TTC549 (cell line): Measurements from ENCODE around the gene PRPS1.
"Not testable (repeated sequence)": the region's sequence is repeated elsewhere in the genome, so short reads cannot be mapped to it uniquely, and the experiment has no call there.

ENCODE experiments used
- FAIRE-seq: peaks from 2 replicates; lab custom pipeline; 2012; peaks lifted over from hg19 to GRCh38; lab: Jason Lieb, UNC

The PRPS1 gene

DNA sequence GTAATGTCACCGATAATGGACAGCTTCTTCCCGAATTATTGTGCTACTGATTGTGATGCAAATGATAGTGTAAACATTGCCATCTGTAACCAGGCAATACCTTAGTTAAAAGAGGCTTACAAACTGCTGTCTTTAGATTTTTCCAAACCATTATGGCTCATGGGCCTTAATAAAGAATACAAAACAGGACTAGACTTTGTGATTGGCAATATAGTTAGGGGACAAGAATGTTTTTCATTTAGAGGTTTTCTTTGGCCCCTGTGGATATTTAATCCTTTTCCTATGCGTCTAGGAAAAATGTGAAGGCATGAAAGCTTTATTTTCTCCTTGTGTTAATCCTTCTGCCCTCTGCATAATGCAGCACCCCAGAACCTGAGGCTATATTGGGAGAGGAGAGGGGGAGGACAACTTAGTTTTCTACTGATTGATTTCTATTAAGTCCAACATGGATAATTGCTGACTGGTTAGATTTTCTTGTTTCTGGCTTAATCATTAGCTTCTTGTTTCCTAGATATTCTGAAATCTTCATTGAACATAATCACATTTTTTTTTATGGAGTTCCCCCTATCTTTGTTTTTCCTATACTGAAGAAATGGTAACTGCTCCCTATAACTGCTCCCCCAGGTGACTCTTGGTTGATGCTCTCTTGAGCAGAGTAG lies 1.9 kb downstream of the PRPS1 start:
- FAIRE-seq: no peak

DNA sequence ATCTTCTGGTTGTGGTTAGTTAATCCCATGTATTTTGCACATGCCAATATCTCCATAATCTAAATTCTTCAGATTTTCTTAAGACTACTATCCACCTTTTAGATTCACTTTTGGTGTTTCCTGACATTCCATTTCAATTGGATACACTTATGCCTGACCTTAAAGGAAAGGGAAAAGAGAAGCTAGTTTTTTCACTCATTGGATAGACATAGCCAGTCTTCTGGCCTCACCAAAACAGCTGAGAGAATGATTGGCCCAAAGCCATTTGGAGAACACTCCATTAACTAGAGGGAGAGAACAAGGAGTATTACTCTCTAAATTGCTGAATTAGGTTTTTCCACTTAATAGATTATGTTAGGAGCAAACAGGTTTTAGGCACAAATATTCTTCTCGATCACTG lies 4.0 kb downstream of the PRPS1 start:
- FAIRE-seq: no peak

DNA sequence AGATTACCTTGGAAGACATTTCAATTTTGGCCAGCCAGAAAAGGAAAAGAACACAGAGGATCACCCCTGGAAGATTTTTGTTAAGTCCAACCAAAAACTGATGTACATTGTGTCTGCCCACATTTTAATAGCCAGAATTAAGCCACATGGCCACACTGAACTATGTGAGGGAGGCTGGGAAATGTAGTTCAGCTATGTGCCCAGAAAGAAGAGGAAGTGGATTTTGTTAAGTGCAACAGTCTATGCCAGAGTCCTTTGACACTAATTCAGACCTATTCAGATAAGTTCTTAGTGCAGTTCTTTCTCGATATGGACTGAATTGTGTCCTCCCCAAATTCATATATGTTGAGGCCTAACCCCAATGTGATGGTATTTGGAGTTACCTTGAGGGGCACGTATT lies 18.4 kb downstream of the PRPS1 start:
- no peak for FAIRE-seq

DNA sequence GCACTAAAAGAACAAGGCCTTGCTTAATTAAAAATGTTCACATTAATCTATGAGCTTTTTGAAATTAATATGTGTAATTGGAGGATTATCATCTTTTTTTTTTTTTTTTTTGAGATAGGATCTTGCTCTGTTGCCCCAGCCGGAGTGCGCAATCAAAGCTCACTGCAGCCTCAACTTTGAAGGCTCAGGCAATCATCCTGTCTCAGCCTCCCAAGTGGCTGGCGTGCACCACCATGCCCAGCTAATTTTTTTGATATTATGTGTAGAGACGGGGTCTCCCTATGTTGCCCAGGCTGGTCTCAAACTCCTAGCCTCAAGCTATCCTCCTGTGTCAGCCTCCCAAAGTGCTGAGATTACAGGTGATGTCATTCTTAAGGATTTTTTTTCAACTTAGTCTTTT lies 20.0 kb downstream of the PRPS1 start:
- no peak for FAIRE-seq

DNA sequence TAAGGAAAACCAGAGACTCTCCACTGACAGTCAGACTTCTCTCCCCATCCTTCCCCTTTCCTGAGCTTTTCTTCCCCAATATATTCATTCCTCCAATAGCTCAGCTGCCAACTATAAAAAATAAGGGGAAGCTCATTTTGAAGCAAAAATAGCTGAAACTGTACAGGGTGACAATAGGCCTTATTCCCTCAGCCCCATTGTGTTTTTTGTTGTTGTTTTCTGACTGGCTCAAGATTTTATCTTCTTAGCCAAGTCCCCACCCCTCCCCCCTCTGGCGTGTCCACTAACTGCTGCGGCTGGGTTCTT lies 26.2 kb downstream of the PRPS1 start:
- FAIRE-seq: no peak

DNA sequence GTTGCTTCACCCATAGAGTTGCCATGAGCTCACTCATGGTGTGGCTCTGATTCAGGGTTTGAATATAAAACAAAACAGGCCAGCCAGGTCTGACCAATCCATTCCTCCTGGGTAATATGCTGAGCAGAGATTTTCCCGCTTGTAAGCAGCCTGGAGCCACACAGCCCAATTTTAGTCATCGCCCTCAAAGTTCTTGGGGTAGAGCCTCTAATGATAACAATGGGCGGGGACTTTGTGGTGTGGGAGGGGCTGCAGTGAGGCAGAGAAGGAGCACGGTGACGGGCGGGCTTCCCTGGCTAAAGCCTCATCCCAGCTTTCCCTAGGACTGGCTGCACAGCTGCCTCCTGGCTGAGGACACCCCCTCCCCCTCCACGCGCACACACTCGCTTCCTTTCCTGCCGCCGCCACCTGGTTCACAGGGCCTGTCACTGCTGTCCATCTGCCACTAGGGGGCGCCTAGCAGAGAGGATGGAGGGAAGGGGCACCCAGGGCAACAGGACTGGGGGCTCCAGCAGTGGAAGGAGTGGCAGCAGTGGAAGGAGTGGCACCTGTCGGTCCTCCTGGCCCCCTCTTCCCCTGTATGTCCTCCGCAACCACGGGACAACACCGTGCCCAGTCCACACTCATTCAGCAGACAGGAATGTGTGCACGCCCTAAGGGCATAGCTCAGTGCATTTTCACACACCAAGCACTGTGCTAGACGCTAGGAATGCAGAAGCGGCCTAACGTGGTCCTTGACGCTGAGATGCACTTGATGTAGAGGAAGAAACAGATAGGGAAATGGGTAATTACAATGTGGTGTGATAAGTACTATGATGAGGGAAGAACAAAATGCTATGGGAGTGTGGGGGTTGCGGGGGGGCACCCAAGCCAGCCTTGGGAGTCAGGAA lies 26.8 kb downstream of the PRPS1 start:
- no peak for FAIRE-seq

DNA sequence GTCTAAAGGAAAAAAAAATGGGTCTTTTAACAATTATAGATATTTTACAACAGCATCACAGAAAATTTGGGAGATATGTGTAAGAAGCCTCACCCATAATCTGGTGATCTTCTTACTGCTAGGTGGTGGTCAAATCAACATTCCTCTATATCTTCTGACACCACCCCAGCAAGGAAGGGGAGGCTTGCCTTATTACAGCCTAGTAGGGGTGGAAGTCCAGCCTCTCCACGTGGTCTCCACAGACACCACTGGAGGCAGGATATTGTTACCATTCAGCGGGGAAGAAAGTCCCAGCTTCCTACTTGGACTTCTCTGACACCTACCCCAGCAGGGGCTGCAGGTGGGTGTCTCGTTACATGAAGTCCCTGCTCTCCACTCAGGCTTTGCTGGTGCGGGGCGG lies 28.7 kb downstream of the PRPS1 start:
- no peak for FAIRE-seq

DNA sequence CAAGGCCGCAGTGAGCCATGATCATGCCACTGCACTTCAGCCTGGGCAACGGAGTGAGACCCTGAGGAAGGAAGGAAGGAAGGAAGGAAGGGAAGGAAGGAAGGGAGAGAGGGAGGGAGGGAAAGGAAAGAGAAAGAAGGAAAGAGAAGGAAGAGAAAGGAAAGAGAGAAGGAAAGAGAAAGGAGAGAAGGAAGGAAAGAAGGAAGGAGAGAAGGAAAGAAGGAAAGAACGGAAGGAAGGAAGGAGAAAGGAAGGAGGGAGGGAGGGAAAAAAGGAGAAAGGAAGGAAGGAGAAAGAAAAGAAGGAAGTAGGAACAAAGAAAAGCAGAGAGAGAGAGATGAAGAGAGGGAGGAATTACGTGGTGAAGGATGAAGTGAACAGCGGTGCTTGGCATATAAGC lies 30.4 kb downstream of the PRPS1 start:
- no peak for FAIRE-seq

DNA sequence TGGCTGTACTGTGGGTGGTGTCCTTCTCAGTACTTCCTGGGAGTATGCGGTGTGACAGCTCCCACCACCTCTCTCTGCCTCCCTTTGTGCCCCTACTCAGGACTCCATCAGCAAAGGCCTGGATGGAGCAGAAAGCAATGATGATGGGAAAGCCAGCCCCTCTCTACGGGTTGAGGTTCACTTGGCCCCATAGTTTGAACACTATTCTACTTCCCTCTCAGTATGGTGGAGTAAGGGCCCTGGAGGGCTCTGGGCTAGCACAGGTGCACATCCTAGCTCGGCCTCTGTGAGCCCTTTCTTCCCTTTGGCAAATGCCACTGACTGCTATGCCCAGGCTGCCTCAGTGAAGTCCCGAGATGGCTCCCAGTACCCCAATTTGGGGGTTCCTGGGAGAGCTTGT lies 31.0 kb downstream of the PRPS1 start:
- FAIRE-seq: no peak

DNA sequence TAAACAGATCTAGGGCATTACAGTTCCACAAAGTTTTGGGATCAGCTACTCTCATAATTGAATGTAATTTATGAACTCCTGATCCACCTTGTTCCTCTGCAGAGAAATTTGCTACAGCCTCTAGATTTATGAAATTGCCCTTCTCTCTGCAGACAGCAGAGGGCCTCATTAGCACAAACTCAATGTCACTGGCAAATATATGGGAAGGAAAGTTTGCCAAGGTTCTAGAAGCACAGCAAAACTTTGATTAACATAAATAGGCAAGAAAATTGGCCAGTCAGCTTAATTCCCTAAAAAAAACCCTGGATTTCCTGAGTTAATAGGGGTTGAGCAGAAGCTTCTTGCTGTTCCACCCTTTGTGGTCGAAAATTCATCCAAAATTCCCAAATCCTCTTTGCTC lies 31.5 kb downstream of the PRPS1 start:
- peak; percentile 17 for FAIRE-seq

DNA sequence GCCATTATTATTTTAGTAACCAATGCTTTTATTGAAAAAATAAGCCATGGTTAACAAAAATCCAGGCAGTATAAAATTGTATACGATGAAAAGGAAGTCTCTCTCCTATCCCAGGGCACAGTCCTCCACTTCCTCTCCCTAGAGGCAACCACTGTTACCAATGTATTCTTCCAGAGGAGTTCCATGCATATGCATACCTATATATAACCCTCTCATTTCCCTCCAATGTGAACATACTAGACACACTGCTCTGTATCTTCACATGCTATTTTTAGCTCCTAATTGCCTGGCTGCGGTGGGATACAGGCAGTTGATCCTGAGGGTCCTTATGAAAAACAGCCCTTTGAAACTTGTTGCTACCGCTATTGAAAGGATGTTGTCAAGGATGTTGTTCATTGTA lies 33.8 kb downstream of the PRPS1 start:
- FAIRE-seq: no peak

DNA sequence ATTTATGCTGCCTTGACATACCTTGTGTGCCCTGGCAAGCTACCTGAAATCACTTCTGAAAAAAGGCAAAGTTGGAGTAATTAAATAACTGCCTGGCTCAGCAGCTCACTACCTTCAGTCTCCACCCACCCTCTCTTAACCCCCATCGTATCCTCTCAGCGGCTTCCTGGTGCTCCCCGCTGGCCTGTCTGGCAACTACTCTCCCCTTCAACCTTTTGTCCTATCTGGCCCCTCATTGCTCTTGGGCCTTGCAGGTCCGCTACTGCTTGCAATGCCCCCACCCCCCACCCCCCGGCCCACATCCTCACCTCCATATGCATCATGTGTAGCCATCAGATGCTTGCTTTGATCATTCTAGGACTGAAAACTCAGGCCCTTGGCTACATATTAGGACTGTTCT lies 34.5 kb downstream of the PRPS1 start:
- FAIRE-seq: no peak

DNA sequence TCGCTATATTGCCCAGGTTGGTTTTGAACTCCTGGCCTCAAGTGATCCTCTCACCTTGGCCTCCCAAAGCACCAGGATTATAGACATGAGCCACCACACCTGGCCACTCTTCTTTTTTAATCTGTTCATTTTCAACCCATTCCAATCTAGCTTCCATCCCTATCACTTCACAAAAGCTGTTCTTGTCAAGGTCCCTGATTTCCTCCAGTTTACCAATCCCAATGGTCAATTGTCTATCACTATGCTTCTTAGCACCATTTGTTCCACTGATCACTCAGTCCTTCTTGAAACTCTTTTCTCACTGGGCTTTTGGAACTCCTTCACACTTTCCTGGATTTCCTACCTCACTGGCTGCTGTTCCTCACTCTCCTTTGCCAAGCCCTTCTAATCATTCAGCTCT lies 38.6 kb downstream of the PRPS1 start:
- no peak for FAIRE-seq

DNA sequence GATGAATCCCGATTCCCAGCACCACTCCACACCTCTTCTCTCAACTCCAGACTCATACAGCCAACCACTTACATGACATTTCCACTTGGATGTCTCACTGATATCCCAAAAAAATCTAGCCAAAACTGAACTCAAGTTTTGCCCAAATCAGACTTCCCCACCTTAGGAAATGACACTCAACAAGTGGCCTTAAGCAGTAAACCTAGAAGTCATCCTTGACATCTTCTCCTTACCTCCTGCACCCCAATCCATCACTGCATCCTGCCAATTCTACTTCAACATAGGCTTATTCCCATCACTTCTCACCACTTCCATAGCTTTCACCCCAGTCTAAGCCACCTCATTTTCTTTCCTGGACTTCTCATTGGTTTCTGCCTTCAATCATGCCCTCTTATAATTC lies 39.1 kb downstream of the PRPS1 start:
- FAIRE-seq: no peak

DNA sequence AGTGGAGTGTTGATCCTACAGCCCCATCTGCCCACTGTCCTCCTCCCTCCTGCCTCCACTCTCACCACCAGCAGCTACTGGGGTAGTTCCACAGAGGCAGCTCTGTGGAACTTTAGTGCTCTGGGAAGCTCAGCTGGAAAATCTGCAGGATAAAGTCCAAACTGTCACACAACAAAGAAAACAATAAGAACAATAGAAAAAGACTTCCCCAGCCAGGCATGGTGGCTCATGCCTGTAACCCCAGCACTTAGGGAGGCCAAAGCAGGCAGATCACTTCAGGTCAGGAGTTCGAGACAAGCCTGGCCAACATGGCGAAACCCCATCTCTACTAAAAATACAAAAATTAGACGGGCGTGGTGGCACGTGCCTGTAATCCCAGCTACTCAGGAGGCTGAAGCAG lies 40.4 kb downstream of the PRPS1 start:
- FAIRE-seq: not testable (repeated sequence)

DNA sequence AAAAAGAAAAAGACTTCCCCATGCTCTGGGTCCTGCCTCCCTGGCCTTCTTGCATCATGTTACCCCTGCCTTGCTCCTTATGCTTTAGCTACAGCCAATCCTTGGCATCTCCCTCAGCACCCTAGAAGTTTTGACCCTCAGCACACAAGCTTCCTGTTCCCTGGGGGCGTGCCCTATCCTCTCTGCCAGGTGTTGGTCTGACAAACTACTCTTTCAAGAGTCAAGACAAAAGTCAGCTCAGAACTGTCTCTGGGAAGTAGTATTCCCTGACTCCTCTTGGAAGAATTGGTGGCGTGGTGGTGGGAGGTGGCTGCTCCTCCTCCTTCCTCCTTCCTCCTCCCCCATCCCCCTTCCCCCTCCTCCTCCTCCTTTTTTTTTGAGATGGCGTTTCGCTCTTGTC lies 41.0 kb downstream of the PRPS1 start:
- FAIRE-seq: no peak

DNA sequence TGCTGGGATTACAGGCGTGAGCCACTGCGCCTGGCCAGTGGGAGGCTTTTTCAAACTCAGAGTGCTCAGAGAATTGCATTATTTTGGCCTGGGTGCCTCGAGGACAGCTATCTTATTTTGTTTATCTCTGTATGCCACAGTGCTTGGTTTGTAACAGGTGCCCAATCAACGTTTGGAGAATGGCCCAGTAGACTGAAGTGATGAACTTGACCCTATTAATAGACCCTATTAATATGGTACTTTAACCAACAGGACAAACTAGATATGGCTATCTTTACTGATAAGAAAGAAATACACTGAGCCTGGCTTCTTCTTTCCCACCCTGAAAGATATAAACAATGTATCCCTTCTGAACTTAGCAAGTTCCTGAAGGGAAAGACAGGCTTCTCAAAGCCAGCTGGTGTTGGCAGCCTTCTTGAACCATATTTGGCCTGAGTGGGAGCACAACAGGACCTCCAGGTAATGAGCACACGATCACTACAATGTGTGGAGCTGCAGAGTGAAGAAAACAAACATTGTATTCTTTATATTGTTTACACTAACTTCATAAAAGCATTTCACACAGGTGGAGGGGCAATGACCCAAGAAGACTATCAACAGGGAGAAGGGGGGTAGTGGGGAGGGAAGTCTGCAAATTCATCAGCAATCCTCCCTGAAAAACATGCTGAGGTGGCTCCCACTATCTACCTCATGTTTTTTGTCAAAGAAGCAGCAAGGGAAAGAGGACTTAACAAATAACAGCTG lies 41.7 kb downstream of the PRPS1 start:
- FAIRE-seq: no peak

DNA sequence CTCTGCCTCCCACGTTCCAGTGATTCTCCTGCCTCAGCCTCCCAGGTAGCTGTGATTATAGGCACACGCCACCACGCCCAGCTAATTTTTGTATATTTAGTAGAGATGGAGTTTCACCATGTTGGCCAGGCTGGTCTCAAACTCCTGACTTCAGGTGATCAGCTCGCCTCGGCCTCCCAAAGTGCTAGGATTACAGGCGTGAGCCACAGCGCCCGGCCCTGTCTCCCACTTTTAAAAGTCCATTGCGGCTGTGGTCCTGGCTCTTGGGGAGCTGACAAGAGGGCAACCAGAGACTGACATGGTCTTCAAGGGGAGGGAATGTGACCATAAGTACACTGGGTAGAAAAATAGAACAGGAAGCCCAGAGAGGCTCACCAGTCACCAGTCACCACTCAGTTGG lies 42.9 kb downstream of the PRPS1 start:
- FAIRE-seq: not testable (repeated sequence)

DNA sequence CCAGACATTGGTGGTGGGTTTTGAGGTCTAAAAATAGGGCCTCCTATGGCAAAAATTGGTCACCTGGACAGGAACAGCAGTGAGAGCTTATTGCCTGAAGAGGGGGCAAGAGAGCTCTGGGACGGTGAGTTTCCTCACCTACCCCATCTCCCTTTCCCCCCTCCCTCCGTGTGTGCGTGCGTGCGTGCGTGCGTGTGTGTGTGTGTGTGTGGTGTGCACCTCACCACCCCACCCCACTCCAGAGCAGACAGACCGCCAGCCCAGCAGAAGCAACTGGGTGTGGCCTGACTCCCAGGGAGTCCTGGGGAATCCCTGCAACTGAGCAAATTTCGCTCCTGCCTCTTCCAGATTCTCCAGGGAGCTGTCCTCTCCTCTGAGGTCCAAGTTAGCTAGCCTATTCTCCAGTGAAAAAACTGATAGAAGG lies 44.7 kb downstream of the PRPS1 start:
- FAIRE-seq: no peak

DNA sequence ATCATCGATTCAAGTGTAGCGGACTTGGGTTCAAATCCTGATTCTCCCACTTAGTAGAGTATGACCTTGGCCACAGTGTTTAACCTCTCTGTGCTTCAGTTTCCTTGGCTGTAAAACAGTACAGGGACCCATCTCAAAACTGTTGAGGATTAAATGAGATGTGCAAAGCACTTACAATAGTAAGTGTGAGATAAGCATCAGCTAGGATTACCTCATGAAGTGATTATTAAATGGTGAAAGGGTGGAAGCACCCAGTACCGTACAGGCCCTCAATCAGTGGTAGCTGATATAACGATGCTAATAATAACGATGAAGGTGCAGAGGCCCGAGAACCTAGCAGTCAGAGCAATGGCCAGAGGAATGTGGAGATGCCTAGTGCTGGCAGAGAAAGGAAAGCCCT lies 45.1 kb downstream of the PRPS1 start:
- FAIRE-seq: no peak

DNA sequence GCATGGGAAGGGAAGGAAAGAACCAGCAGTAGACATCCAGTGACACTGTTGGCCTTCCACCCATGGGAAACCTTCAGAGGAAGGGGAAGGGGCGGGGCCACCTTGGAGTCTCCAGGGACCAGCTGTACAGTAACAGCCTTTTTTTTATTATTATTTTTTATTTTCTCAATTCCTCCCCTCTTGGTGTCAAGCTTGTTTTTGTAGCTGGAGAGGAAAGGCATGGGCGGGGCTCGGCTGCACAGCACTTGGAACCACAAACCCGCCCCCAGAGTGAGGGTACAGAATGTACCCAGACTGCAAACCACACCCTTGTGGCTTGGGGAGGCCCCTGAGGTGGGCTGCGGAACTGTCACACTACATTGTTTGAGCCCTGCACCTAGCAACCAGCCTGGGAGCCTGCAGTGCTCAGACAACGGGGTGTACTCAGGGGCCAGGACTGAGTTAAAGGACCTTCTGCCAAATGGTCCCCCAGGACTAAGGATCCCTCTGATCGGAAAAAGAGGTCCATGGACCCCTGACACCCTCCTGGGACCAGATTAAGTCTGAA lies 45.7 kb downstream of the PRPS1 start:
- no peak for FAIRE-seq

DNA sequence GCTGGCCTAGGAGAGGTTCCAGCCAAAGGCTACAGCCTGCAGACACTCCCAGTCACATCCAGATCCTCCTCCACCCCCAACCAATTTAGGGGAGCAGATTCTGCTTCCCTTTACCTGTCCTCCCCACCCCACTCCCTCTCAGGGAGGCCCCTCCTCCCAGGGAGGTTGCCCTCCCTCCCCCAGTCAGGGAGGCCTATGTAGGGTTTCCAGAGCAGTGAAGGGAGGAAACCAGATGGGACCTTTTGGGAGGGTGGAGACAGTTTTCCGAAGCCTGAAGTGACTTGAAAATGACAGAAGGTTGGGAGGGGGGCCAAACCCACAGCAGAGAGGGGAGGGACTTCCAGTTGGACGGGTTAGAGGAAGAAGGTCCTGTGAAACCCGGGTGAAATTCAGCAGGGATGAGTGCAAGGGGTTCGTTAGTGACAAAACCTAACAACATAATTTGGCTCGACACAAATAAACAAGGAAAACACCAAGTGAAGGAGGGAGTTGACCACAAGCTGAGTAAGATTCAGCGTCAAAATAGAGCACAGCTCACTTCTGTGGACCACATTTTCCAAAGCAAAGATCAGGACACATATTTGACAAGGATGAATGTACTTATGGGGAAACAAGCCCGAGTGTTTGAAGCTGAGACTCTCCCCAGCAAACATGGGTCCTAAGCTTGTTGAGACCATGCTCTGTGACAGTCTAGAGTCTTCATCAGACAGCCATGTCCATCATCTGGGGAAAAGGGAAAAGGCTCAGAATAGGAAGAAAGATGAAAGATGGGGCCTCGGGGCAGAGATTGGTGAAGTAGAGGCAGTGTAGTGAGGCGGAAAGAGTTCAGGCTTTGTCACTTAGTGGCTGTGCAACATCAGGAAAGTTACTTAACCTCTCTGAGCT lies 46.4 kb downstream of the PRPS1 start:
- no peak for FAIRE-seq
